HFF-Myc (cell line): ENCODE results near the gene TMEM131.
"Not testable (repeated sequence)": the region's sequence is repeated elsewhere in the genome, so short reads cannot be mapped to it uniquely, and the experiment has no call there.

Experiments
- DNase-seq: peaks from one replicate; pipeline ENCODE4 v3.0.0-alpha.2; 2011; ENCODE audit warnings: low read depth; ENCODE audit errors: extremely low read depth
- H3K4me3 ChIP-seq: replicated peaks from 2 replicates; pipeline ENCODE4 v1.5.1; 2011; ENCODE audit warnings: low read depth, mild to moderate bottlenecking, control low read depth, low read length
- TF ChIP-seq, protein P1 (sequence below): IDR thresholded peaks from 2 replicates; pipeline ENCODE4 v1.5.1; 2012; ENCODE audit warnings: mild to moderate bottlenecking, low read depth, low read length, control low read depth; ENCODE audit errors: missing control alignments

Gene TMEM131

DNA sequence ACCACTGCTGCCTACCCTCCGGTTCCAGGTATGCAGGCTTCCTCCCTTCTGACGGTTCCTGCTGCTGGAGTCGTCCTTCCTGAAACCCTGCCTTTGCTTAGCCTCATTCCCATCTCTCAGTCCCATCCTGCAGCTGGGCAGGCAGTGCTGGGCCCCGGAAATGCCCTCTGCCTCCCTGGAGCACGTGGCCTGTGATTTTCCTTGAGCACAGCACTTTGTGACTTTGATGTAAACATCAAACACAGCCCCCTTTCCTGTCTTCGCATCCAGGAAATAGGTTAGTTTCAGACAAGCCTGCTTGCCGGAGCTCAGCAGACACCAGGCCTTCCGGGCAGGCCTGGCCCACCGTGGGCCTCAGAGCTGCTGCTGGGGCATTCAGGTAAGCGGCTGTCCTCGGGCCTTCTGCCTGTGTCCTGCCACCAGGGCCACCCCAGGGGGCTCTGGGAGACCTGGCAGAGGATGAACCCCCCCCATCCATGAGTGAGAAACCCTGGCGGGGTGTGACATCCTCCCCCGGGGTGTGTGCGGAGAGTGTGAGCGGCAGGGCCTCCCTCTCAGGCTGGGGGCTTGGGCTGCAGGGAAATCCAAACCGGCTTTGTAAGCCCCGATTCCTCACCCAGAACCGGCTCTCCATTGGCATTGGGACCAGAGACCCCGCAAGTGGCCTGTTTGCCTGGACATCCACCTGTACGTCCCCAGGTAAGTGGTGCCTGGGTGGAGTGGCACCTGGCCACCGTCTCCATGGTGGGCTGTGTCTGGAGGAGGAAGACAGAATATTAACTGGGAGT is 282.3 kb downstream of the TMEM131 start, which contains the start of gene ZAP70:
Gene ZAP70, plus strand, starts transcription at position 281 of the 788 bp plus-strand sequence. CDS start 10,461 bp downstream, outside the sequence.
- DNase-seq = no peak
- H3K4me3 ChIP-seq = no peak within 1 kb of the TSS
- TF ChIP-seq, protein P1, sequence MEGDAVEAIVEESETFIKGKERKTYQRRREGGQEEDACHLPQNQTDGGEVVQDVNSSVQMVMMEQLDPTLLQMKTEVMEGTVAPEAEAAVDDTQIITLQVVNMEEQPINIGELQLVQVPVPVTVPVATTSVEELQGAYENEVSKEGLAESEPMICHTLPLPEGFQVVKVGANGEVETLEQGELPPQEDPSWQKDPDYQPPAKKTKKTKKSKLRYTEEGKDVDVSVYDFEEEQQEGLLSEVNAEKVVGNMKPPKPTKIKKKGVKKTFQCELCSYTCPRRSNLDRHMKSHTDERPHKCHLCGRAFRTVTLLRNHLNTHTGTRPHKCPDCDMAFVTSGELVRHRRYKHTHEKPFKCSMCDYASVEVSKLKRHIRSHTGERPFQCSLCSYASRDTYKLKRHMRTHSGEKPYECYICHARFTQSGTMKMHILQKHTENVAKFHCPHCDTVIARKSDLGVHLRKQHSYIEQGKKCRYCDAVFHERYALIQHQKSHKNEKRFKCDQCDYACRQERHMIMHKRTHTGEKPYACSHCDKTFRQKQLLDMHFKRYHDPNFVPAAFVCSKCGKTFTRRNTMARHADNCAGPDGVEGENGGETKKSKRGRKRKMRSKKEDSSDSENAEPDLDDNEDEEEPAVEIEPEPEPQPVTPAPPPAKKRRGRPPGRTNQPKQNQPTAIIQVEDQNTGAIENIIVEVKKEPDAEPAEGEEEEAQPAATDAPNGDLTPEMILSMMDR = no peak

DNA sequence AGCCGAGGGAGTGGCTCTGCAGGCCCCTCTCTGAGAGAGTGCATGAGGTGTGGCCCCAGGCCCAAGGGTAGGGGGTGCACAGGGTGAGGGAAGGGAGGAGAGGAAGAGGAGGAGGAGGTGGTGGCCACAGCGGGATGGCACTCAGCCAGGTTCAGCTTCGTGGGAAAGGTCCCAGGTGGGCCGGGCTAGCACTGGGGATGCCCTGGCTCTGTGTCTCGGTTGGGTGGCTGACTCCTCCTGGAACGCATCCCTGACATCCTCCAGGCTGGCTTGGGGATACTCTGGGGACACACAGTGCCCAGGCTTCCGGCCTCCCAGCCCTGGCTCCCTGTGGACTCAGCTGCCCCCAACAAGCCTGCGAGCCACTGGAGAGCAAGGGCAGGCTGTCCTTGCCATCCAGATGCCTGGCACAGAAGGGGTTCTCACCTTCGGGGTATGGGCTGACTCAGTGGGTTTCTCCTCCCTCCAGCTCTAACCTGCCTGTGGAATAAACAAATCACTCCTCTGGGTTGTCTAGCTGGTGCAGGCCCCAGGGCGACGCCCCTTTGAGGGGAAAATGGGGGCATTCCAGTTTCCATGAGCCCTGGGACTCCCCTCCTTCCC is 283.0 kb downstream of the TMEM131 start:
- TF ChIP-seq, protein P1 = no peak
- H3K4me3 ChIP-seq = no peak overlapping the region

DNA sequence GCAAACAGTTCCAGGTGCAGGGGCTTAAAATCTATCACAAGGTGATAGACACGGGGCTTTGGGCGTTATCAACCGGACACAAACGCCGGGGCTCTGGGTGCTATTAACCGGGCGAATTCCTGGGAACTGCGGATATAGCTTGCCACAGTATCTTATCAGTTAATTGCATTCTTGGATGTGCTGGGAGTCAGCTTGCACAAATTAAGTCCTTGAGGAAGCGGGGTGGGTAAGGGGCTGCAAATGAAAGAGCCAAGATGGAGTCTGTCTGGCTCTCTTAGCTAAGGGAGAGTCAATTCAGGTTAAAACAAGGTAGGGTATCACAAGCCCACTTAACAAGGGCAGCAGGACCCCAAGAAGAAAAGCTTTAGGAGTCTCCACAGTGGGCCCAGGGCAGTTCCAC is 283.6 kb downstream of the TMEM131 start:
- not testable (repeated sequence) for H3K4me3 ChIP-seq, DNase-seq

More for the DNA sequence above, 283.0 kb downstream of the TMEM131 start:
- no peak for DNase-seq

DNA sequence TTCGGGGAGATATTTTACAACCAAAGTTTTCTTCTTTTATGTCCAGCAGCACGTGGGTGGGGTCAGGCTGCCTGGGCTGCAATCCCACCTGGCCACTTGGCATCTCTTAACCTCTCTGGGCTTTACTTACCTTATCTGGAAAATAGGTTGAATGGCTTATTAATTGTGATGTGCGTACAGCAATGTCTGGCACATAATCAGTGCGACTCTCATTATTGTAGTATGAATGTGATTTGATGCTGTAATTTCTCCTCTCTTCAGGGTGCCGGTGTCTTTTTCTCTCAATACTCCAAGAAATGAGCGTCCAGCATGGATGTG is 284.4 kb downstream of the TMEM131 start:
- no peak for DNase-seq
- TF ChIP-seq, protein P1 = no peak
- no peak overlapping the region for H3K4me3 ChIP-seq

DNA sequence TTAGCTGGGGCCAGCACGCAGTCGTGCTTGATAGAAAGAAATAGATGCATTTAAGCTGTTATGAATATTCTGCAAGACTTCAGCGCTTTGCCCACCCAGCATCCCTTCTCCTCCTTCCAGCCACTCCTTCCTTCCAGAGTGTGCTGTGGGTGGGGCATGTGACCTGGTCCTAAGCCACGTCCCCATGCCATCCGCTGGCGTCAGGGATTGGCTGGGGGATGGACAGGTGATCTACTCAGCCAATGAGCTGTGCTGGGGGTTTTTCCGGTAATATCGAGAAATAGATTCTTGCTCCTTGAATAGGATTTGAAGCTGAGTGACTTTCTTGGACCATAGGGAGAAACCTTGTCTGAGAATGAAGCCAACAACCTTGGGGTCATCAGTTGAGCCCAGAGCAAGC is 287.1 kb downstream of the TMEM131 start:
- no peak for DNase-seq
- TF ChIP-seq, protein P1 = no peak
- no peak overlapping the region for H3K4me3 ChIP-seq

DNA sequence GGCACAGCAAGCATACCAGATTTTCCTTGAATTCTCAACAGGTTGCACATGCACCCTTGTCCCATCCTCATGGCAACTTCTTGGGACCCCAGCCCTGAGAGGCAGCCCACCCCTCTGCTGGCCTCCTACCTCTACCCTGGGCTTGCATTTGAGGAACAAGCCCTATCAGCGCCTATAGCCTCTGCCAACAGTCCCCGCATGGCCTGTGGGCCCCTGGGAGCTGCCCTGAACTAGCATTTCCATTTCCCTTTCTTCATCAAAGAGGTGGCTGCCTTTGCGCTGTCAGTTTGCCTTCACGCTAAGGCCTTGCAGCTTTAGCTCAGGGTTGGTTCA is 287.7 kb downstream of the TMEM131 start:
- TF ChIP-seq, protein P1 = no peak
- DNase-seq = no peak
- H3K4me3 ChIP-seq = no peak overlapping the region

DNA sequence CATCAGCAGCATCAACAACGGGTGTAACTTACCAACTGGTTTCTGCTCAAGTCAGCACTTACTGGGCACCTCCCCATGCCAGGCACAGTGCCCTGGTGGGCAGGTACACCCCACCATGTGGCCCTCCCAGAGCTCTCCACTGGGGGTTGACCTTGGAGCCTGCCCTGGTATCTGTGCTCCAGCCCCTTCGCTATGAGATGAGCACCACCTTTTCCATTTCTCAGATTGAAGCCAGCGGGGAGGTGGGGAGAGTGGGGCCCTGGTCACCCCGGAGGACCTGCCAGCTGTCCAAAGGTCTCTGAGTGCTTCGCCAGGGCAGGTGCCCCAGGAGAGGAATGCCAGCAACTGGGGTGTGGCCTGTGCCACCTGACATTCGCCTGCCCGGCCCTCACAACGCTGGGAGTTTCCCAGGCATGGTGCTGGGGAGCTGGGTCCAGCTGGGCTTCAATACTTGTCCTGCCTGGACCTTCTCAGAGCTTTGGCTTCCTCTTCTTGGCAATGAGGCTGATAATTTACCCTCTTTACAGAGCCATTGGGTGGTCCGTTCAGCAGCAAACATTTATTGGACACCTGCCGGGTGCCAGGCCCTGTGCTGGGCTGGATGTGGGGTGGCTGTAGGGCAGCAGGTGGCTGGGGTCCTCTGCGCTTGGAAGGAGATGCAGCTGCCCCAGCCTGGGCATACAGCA is 288.2 kb downstream of the TMEM131 start:
- DNase-seq = no peak
- TF ChIP-seq, protein P1 = no peak
- H3K4me3 ChIP-seq = no peak overlapping the region
